Left kidney (tissue), 2 donors: Measurements from ENCODE around the gene TIMM44. TPM values are rescaled to one million over a fixed set of nuclear protein-coding genes. Genes with fewer than 3 reads are reported as not detected.
"Not testable (repeated sequence)": the region's sequence is repeated elsewhere in the genome, so short reads cannot be mapped to it uniquely, and the experiment has no call there.

ENCODE experiments used
- DNase-seq: peaks from one replicate; pipeline ENCODE4 v3.0.0-alpha.2; 2013
- polyA plus RNA-seq: library from polyadenylated mRNA; unstranded; fragments of 120-200 nt; gene quantifications from one replicate; pipeline ENCODE4 v1.2.1, GENCODE V29; 2013; ENCODE audit not compliant: insufficient read length

The TIMM44 gene
- polyA plus RNA-seq, 1 donor = 46.7 TPM

- DNase-seq = peak; percentile 99
These were observed 40.0 kb downstream of the TIMM44 start, which contains the start of gene MAP2K7 for GRCh38 chr19:7903244-7904073. TSS of gene MAP2K7 (plus strand) at chr19:7903877. CDS start at chr19:7903945, 68 bp downstream.

- no peak for DNase-seq
These were observed 40.6 kb downstream of the TIMM44 start for GRCh38 chr19:7902796-7903243.

GRCh38 chr19:7901337-7901736 lies 42.1 kb downstream of the TIMM44 start:
- no peak for DNase-seq

GRCh38 chr19:7900931-7901330 lies 42.5 kb downstream of the TIMM44 start:
- DNase-seq = no peak

GRCh38 chr19:7900401-7900870 lies 43.0 kb downstream of the TIMM44 start:
- DNase-seq = no peak

GRCh38 chr19:7899751-7900378 lies 43.6 kb downstream of the TIMM44 start:
- DNase-seq = no peak

- DNase-seq = no peak
These were observed 44.5 kb downstream of the TIMM44 start for GRCh38 chr19:7898967-7899366.

GRCh38 chr19:7897292-7897691 lies 46.2 kb downstream of the TIMM44 start:
- no peak for DNase-seq

GRCh38 chr19:7895565-7895964 lies 47.9 kb downstream of the TIMM44 start:
- no peak for DNase-seq

GRCh38 chr19:7894612-7895309 lies 48.7 kb downstream of the TIMM44 start:
- DNase-seq = no peak

- not testable (repeated sequence) for DNase-seq
These were observed 49.9 kb downstream of the TIMM44 start for GRCh38 chr19:7893362-7894101.

- no peak for DNase-seq
These were observed 54.6 kb downstream of the TIMM44 start for GRCh38 chr19:7888826-7889217.

GRCh38 chr19:7888145-7888825 lies 55.2 kb downstream of the TIMM44 start, which contains the start of gene LRRC8E:
TSS of gene LRRC8E (plus strand) at chr19:7888510. CDS start at chr19:7895604, 7,094 bp downstream.
- DNase-seq = no peak

- DNase-seq = no peak
These were observed 55.9 kb downstream of the TIMM44 start for GRCh38 chr19:7887408-7888144.

- DNase-seq = no peak
These were observed 57.6 kb downstream of the TIMM44 start for GRCh38 chr19:7885818-7886217.

- no peak for DNase-seq
These were observed 59.5 kb downstream of the TIMM44 start for GRCh38 chr19:7883796-7884570.

GRCh38 chr19:7883105-7883504 lies 60.4 kb downstream of the TIMM44 start:
- no peak for DNase-seq

- DNase-seq = no peak
These were observed 61.6 kb downstream of the TIMM44 start for GRCh38 chr19:7881910-7882309.

GRCh38 chr19:7879836-7880235 lies 63.6 kb downstream of the TIMM44 start:
- no peak for DNase-seq
